ENCODE data around the gene FAM199X.
"Not testable (repeated sequence)": the region's sequence is repeated elsewhere in the genome, so short reads cannot be mapped to it uniquely, and the experiment has no call there.

DNA sequence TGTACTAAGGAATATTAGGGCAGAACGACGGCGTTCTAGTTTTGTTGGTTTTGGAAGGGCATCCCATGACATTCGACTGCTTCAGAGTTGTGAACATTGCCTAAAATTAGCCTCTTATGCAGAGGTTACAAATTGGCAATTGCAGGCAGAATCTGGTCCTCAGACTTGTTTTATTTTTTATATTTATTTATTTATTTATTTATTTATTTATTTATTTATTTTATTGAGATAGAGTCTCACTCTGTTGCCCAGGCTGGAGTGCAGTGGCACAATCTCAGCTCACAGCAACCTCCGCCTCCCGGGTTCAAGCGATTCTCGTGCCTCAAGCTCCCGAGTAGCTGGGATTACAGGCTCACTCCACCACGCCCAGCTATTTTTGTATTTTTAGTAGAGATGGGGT is 63.8 kb downstream of the FAM199X start:
- TF ChIP-seq, protein P1, sequence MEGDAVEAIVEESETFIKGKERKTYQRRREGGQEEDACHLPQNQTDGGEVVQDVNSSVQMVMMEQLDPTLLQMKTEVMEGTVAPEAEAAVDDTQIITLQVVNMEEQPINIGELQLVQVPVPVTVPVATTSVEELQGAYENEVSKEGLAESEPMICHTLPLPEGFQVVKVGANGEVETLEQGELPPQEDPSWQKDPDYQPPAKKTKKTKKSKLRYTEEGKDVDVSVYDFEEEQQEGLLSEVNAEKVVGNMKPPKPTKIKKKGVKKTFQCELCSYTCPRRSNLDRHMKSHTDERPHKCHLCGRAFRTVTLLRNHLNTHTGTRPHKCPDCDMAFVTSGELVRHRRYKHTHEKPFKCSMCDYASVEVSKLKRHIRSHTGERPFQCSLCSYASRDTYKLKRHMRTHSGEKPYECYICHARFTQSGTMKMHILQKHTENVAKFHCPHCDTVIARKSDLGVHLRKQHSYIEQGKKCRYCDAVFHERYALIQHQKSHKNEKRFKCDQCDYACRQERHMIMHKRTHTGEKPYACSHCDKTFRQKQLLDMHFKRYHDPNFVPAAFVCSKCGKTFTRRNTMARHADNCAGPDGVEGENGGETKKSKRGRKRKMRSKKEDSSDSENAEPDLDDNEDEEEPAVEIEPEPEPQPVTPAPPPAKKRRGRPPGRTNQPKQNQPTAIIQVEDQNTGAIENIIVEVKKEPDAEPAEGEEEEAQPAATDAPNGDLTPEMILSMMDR (IDR thresholded peaks at IDR 0.05): not testable (repeated sequence)
- TF ChIP-seq EP300 (IDR thresholded peaks at IDR 0.05; ENCODE audit: low read depth): not testable (repeated sequence)
